ENCODE data around the gene CCNL2. TPM values are rescaled to one million over a fixed set of nuclear protein-coding genes. Genes with fewer than 3 reads are reported as not detected.
A peak's percentile ranks its signal among the peaks of the same experiment; 100 is the strongest.

Gene CCNL2
- total and polyA plus RNA-seq, 2 of the 13 experiments (the other 11 are each of a cell fraction or from before 2014, with no cell fraction given) = 105 to 340 TPM

DNA sequence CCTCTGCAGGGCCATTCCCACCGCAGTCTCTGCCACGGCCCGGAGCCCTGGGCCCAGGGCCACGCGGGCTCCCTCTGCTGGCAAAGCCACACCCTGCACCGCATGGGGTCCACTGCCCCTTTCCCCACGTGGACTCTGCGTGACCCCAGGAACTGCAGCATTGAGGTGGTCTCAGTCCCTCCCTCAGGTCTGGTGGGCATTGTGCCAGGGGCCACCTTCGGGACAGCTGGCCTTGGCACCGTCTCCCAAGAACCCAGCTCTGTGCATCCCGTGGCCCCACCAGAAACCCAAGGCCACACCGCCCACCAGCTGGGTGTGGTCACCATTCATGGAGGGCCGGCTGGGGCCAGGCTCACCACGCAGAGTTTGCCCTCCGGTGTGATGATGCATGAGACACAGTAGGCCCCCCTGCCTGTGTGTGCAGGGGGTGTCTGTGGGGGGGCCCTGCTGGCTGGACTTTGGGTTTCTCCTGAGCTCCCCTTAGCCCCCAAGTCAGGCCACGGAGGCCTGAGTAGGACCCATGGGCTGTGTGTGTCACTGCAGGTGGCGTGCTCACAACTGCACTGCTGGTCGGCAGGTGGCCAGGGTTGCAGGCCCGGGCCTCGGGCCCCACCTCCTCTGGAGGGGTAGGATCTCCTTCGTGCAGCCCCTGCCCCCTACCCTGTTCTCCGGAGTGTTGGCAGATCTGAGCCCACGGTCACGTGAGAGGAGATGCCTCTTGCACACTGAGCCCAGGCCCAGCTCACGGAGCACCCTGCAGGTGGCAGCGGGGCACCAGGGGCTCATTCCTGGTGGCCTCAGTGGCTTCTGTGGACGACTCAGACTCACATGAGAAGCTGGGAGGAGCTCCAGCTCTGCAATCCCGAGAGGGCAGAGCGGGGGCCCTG lies 42.1 kb upstream of the CCNL2 start (continued):
- TF ChIP-seq, protein P1, sequence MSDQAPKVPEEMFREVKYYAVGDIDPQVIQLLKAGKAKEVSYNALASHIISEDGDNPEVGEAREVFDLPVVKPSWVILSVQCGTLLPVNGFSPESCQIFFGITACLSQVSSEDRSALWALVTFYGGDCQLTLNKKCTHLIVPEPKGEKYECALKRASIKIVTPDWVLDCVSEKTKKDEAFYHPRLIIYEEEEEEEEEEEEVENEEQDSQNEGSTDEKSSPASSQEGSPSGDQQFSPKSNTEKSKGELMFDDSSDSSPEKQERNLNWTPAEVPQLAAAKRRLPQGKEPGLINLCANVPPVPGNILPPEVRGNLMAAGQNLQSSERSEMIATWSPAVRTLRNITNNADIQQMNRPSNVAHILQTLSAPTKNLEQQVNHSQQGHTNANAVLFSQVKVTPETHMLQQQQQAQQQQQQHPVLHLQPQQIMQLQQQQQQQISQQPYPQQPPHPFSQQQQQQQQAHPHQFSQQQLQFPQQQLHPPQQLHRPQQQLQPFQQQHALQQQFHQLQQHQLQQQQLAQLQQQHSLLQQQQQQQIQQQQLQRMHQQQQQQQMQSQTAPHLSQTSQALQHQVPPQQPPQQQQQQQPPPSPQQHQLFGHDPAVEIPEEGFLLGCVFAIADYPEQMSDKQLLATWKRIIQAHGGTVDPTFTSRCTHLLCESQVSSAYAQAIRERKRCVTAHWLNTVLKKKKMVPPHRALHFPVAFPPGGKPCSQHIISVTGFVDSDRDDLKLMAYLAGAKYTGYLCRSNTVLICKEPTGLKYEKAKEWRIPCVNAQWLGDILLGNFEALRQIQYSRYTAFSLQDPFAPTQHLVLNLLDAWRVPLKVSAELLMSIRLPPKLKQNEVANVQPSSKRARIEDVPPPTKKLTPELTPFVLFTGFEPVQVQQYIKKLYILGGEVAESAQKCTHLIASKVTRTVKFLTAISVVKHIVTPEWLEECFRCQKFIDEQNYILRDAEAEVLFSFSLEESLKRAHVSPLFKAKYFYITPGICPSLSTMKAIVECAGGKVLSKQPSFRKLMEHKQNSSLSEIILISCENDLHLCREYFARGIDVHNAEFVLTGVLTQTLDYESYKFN (CRISPR knock-in tag; conservative IDR thresholded peaks at IDR 0.05) = peak; percentile 46
- TF ChIP-seq ZNF605 (CRISPR knock-in tag; IDR thresholded peaks at IDR 0.05) (no peak), MED1 (CRISPR knock-in tag; IDR thresholded peaks at IDR 0.05) (peak; percentile 40; the same call in 1 of the 2 replicates), ZNF546 (CRISPR knock-in tag; conservative IDR thresholded peaks at IDR 0.05) (no peak; the same call in 1 of the 2 replicates), NR2F6 (IDR thresholded peaks at IDR 0.05) (peak; percentile 54; the same call in 1 of the 2 replicates), NR2F6 (CRISPR knock-in tag; IDR thresholded peaks at IDR 0.05) (peak; percentile 79), ZSCAN20 (CRISPR knock-in tag; IDR thresholded peaks at IDR 0.05; ENCODE audit: borderline replicate concordance) (no peak), XRCC5 (optimal IDR thresholded peaks at IDR 0.05; ENCODE audit: low read length) (peak; percentile 88), ZBTB26 (CRISPR knock-in tag; IDR thresholded peaks at IDR 0.05; ENCODE audit: borderline replicate concordance) (no peak; the same call in 1 of the 2 replicates), CREM (IDR thresholded peaks at IDR 0.05) (no peak), CREM (CRISPR knock-in tag; IDR thresholded peaks at IDR 0.05) (no peak), ZNF263 (CRISPR knock-in tag; IDR thresholded peaks at IDR 0.05) (peak; percentile 45; the same call in 1 of the 2 replicates), PHF21A (CRISPR knock-in tag; IDR thresholded peaks at IDR 0.05) (0 out of 2 replicates have a peak, but pooled peaks have one; percentile 45), ZFP1 (CRISPR knock-in tag; IDR thresholded peaks at IDR 0.05) (no peak), HNRNPUL1 (IDR thresholded peaks at IDR 0.05; ENCODE audit: low read depth, low read length) (no peak), ZNF776 (CRISPR knock-in tag; IDR thresholded peaks at IDR 0.05) (no peak), ZFP36L1 (CRISPR knock-in tag; IDR thresholded peaks at IDR 0.05) (no peak), NCOA1 (CRISPR knock-in tag; IDR thresholded peaks at IDR 0.05) (peak; percentile 42; the same call in 1 of the 2 replicates), POLR2AphosphoS5 (IDR thresholded peaks at IDR 0.05; ENCODE audit: low read depth, low read length) (no peak; the same call in 1 of the 2 replicates), TBP (CRISPR knock-in tag; IDR thresholded peaks at IDR 0.05) (no peak), YY1 (IDR thresholded peaks at IDR 0.05; ENCODE audit: insufficient read depth, insufficient replicate concordance, low read depth, low read length) (peak; percentile 28)
- TF ChIP-seq, protein P2, sequence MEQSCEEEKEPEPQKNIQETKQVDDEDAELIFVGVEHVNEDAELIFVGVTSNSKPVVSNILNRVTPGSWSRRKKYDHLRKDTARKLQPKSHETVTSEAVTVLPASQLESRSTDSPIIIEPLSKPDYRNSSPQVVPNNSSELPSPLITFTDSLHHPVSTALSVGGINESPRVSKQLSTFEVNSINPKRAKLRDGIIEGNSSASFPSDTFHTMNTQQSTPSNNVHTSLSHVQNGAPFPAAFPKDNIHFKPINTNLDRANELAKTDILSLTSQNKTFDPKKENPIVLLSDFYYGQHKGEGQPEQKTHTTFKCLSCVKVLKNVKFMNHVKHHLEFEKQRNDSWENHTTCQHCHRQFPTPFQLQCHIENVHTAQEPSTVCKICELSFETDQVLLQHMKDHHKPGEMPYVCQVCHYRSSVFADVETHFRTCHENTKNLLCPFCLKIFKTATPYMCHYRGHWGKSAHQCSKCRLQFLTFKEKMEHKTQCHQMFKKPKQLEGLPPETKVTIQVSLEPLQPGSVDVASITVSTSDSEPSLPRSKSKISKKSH (CRISPR knock-in tag; IDR thresholded peaks at IDR 0.05; ENCODE audit: borderline replicate concordance) = no peak
- TF ChIP-seq, protein P3, sequence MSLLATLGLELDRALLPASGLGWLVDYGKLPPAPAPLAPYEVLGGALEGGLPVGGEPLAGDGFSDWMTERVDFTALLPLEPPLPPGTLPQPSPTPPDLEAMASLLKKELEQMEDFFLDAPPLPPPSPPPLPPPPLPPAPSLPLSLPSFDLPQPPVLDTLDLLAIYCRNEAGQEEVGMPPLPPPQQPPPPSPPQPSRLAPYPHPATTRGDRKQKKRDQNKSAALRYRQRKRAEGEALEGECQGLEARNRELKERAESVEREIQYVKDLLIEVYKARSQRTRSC (CRISPR knock-in tag; IDR thresholded peaks at IDR 0.05; ENCODE audit: low read depth) = no peak
